Amygdala (tissue), 56 donors: Measurements from ENCODE around the gene C1orf21.

ENCODE experiments used
- DNase-seq, 56 donors: peaks; one replicate each; lab custom pipeline; 2025; lab: John Stamatoyannopoulos, UW

The C1orf21 gene

GRCh38 chr1:184640505-184640904 is 253.7 kb downstream of the C1orf21 start:
- DNase-seq = no peak

- DNase-seq = no peak
These were observed 255.1 kb downstream of the C1orf21 start for GRCh38 chr1:184641894-184642293.

GRCh38 chr1:184643661-184644060 is 256.8 kb downstream of the C1orf21 start:
- no peak for DNase-seq

- no peak for DNase-seq
These were observed 257.9 kb downstream of the C1orf21 start for GRCh38 chr1:184644771-184645170.

- no peak for DNase-seq
These were observed 259.4 kb downstream of the C1orf21 start for GRCh38 chr1:184646178-184646701.

GRCh38 chr1:184646824-184647223 is 260.0 kb downstream of the C1orf21 start:
- DNase-seq = no peak

GRCh38 chr1:184647471-184647870 is 260.6 kb downstream of the C1orf21 start:
- DNase-seq = no peak

- DNase-seq = no peak
These were observed 261.5 kb downstream of the C1orf21 start for GRCh38 chr1:184648160-184648855.

GRCh38 chr1:184648856-184649201 is 262.0 kb downstream of the C1orf21 start:
- DNase-seq = no peak

- peak in 4 of 56 donors; percentile 15 to 25 (median 20) for DNase-seq
These were observed 262.6 kb downstream of the C1orf21 start for GRCh38 chr1:184649451-184649888.

GRCh38 chr1:184650177-184650866 is 263.5 kb downstream of the C1orf21 start:
- DNase-seq = no peak

GRCh38 chr1:184655185-184655584 is 268.4 kb downstream of the C1orf21 start:
- DNase-seq = peak in 1 of 56 donors; percentile 23

- no peak for DNase-seq
These were observed 269.4 kb downstream of the C1orf21 start for GRCh38 chr1:184656221-184656620.

- DNase-seq = no peak
These were observed 271.2 kb downstream of the C1orf21 start for GRCh38 chr1:184658055-184658454.

- DNase-seq = no peak
These were observed 273.8 kb downstream of the C1orf21 start for GRCh38 chr1:184660462-184661191.

- no peak for DNase-seq
These were observed 275.0 kb downstream of the C1orf21 start for GRCh38 chr1:184661801-184662200.

GRCh38 chr1:184664042-184664660 is 277.3 kb downstream of the C1orf21 start:
- DNase-seq = peak in 52 of 56 donors; percentile 29 to 83 (median 65)

GRCh38 chr1:184664661-184665060 is 277.8 kb downstream of the C1orf21 start:
- peak in 2 of 56 donors; percentile 56 to 62 for DNase-seq

- peak in 1 of 56 donors; percentile 24 for DNase-seq
These were observed 278.5 kb downstream of the C1orf21 start for GRCh38 chr1:184665360-184665759.

- no peak for DNase-seq
These were observed 282.6 kb downstream of the C1orf21 start for GRCh38 chr1:184669391-184669790.
